Right atrium auricular region (tissue), 2 donors: ENCODE data around the gene DNAH11. TPM values are rescaled to one million over a fixed set of nuclear protein-coding genes. Genes with fewer than 3 reads are reported as not detected.

ENCODE experiments used
- DNase-seq: peaks from one replicate; pipeline ENCODE4 v3.0.0-alpha.2; 2019; ENCODE audit warnings: low spot score
- H3K27ac ChIP-seq, 2 donors: fragments of 200-600 bp; sonication (generic); 1 replicate in 1 of 2; 2 replicates in 1 of 2; pipeline ENCODE4 v1.5.1; 2016 to 2019
- H3K27me3 ChIP-seq, 2 donors: fragments of 200-600 bp; sonication (generic); one replicate each; pipeline versions ENCODE4 v1.5.1 to v1.6.0; 2017 to 2019
- H3K36me3 ChIP-seq: fragments of 200-600 bp; sonication (generic); one replicate; pipeline ENCODE4 v1.5.1; 2016
- H3K4me1 ChIP-seq, 2 donors: fragments of 200-600 bp; sonication (generic); one replicate each; pipeline versions ENCODE4 v1.5.1 to v1.6.0; 2017 to 2019
- H3K4me3 ChIP-seq, 2 donors: fragments of 200-600 bp; sonication (generic); 1 replicate in 1 of 2; 2 replicates in 1 of 2; pipeline ENCODE4 v1.5.1; 2017 to 2019; ENCODE audit warnings: mild to moderate bottlenecking in 1 of 2, moderate library complexity in 1 of 2
- H3K9me3 ChIP-seq, 2 donors: fragments of 200-600 bp; sonication (generic); one replicate each; pipeline ENCODE4 v1.5.1; 2019
- CTCF ChIP-seq, 2 donors: fragments of 200-600 bp; sonication (generic); IDR thresholded peaks; one replicate each; pipeline ENCODE4 v1.5.1; 2019; ENCODE audit warnings: antibody characterized with exemption in 2 of 2
- total RNA-seq, 2 donors: library from RNA; depleted of rRNA; stranded (reverse); fragments of >200 nt; gene quantifications; one replicate each; pipeline ENCODE4 v1.1.0, GENCODE V29; 2016

Gene DNAH11
- total RNA-seq, 2 donors from 2014 or later: 2.8 to 3.5 TPM

- Histone ChIP-seq H3K4me3 (no peak overlapping the region), H3K27me3 (no peaks in the 10 kb centered on the region), H3K4me1 (no peaks in the 10 kb centered on the region), H3K9me3 (peaks cover 0 to 14% of the 10 kb centered on the region in 2 donors), H3K27ac (no peak overlapping the region), H3K36me3 (no peaks in the 10 kb centered on the region)
- no peak for TF ChIP-seq CTCF (IDR thresholded peaks at IDR 0.05)
- DNase-seq: no peak
Observed at GRCh38 chr7:21587139-21587784, 44.4 kb downstream of the DNAH11 start.

GRCh38 chr7:21596801-21597200 is 54.0 kb downstream of the DNAH11 start:
- no peaks in the 10 kb centered on the region for H3K4me1 ChIP-seq
- no peak for TF ChIP-seq CTCF (IDR thresholded peaks at IDR 0.05)
- H3K9me3 ChIP-seq: peaks cover 0 to 4% of the 10 kb centered on the region in 2 donors
- no peak overlapping the region for H3K27ac ChIP-seq
- no peaks in the 10 kb centered on the region for H3K36me3 ChIP-seq
- no peak for DNase-seq
- H3K27me3 ChIP-seq: no peaks in the 10 kb centered on the region
- no peak overlapping the region for H3K4me3 ChIP-seq

GRCh38 chr7:21603462-21603861 is 60.6 kb downstream of the DNAH11 start:
- Histone ChIP-seq H3K9me3 (peaks cover 0 to 4% of the 10 kb centered on the region in 2 donors), H3K4me1 (no peaks in the 10 kb centered on the region), H3K36me3 (no peaks in the 10 kb centered on the region), H3K27me3 (no peaks in the 10 kb centered on the region), H3K27ac (no peak overlapping the region), H3K4me3 (no peak overlapping the region)
- DNase-seq: no peak
- no peak for TF ChIP-seq CTCF (IDR thresholded peaks at IDR 0.05)

- H3K27ac ChIP-seq: no peak overlapping the region
- no peak for DNase-seq
- H3K36me3 ChIP-seq: no peaks in the 10 kb centered on the region
- H3K4me3 ChIP-seq: no peak overlapping the region
- no peaks in the 10 kb centered on the region for H3K4me1 ChIP-seq
- no peaks in the 10 kb centered on the region for H3K27me3 ChIP-seq
- TF ChIP-seq CTCF (IDR thresholded peaks at IDR 0.05): no peak
- no peaks in the 10 kb centered on the region for H3K9me3 ChIP-seq
Observed at GRCh38 chr7:21603972-21604749, 61.3 kb downstream of the DNAH11 start.

- Histone ChIP-seq H3K36me3 (no peaks in the 10 kb centered on the region), H3K27me3 (no peaks in the 10 kb centered on the region), H3K4me1 (no peaks in the 10 kb centered on the region), H3K9me3 (no peaks in the 10 kb centered on the region), H3K4me3 (no peak overlapping the region), H3K27ac (no peak overlapping the region)
- TF ChIP-seq CTCF (IDR thresholded peaks at IDR 0.05): no peak
- DNase-seq: no peak
Observed at GRCh38 chr7:21605008-21605585, 62.3 kb downstream of the DNAH11 start.
